IMR-90 (cell line): ENCODE data around the gene INHBC. TPM values are rescaled to one million over a fixed set of nuclear protein-coding genes. Genes with fewer than 3 reads are reported as not detected.
"Not testable (repeated sequence)": the region's sequence is repeated elsewhere in the genome, so short reads cannot be mapped to it uniquely, and the experiment has no call there.

ENCODE experiments used
- ATAC-seq: fragments of 200-7000 bp; cut with Tn5 transposase; 2 replicates; pipeline ENCODE4 v1.9.1; 2020; ENCODE audit warnings: low read depth, mild to moderate bottlenecking, moderate library complexity
- BruUV-seq: library from RNA; stranded (reverse); fragments of 400-500 nt; replicated peaks from 2 replicates; lab custom pipeline; 2021; lab: Mats Ljungman, UMichigan
- CTCF ChIA-PET: fragments of 300-600 bp; formaldehyde crosslinking; extraction: SDS; loops from one replicate; lab custom pipeline; 2021; ENCODE audit warnings: antibody characterized with exemption; lab: Yijun Ruan, JAX
- POLR2A ChIA-PET: fragments of 300-600 bp; sonication (Branson Sonifier 250); formaldehyde crosslinking; loops from one replicate; lab custom pipeline; 2022; ENCODE audit warnings: antibody characterized with exemption; ENCODE audit not compliant: unreplicated experiment; lab: Charles Lee
- DNase-seq: peaks from one replicate; pipeline ENCODE4 v3.0.0; 2013
- H2AFZ ChIP-seq: replicated peaks from 2 replicates; pipeline ENCODE3; 2013; ENCODE audit warnings: low read length, mild to moderate bottlenecking; ENCODE audit not compliant: poor library complexity
- H2AK5ac ChIP-seq: 2 replicates; pipeline ENCODE4 v1.6.1; 2013; ENCODE audit warnings: low read depth, low read length, inconsistent platforms
- H2AK9ac ChIP-seq: replicated peaks from 2 replicates; pipeline ENCODE3; 2013; ENCODE audit warnings: mild to moderate bottlenecking, low read depth, low read length, moderate library complexity; ENCODE audit not compliant: poor library complexity
- H2BK120ac ChIP-seq: 2 replicates; pipeline ENCODE4 v1.6.1; 2013; ENCODE audit warnings: low read depth, low read length, inconsistent platforms
- H2BK15ac ChIP-seq: 3 replicates; pipeline ENCODE4 v1.6.1; 2013; ENCODE audit warnings: low read depth, low read length, inconsistent platforms
- H2BK20ac ChIP-seq: 2 replicates; pipeline ENCODE4 v1.6.1; 2013; ENCODE audit warnings: low read depth, mild to moderate bottlenecking, inconsistent platforms, low read length, moderate library complexity
- H2BK5ac ChIP-seq: 2 replicates; pipeline ENCODE4 v1.6.1; 2013; ENCODE audit warnings: mild to moderate bottlenecking, low read depth, low read length, inconsistent platforms; ENCODE audit not compliant: poor library complexity, severe bottlenecking
- H3K14ac ChIP-seq: replicated peaks from 2 replicates; pipeline ENCODE4 v1.6.1; 2013; ENCODE audit warnings: low read depth, low read length, inconsistent platforms
- H3K18ac ChIP-seq: 2 replicates; pipeline ENCODE4 v1.6.1; 2013; ENCODE audit warnings: low read depth, low read length, control low read depth
- H3K23ac ChIP-seq: 2 replicates; pipeline ENCODE4 v1.6.1; 2013; ENCODE audit warnings: low read depth, low read length, inconsistent platforms
- H3K27ac ChIP-seq: 2 replicates; pipeline ENCODE4 v1.5.1; 2013; ENCODE audit warnings: mild to moderate bottlenecking, control low read depth, low read length; ENCODE audit not compliant: insufficient read depth
- H3K27me3 ChIP-seq: 2 replicates; pipeline ENCODE4 v1.6.1; 2013; ENCODE audit warnings: low read length; ENCODE audit not compliant: control insufficient read depth, insufficient read depth
- H3K36me3 ChIP-seq: 2 replicates; pipeline ENCODE4 v1.6.1; 2013; ENCODE audit warnings: low read length, mixed read lengths; ENCODE audit not compliant: control insufficient read depth, insufficient read depth
- H3K4ac ChIP-seq: 2 replicates; pipeline ENCODE4 v1.6.1; 2013; ENCODE audit warnings: low read depth, low read length, inconsistent platforms
- H3K4me1 ChIP-seq: 2 replicates; pipeline ENCODE4 v1.6.1; 2013; ENCODE audit warnings: low read length, mixed read lengths; ENCODE audit not compliant: control insufficient read depth, insufficient read depth
- H3K4me2 ChIP-seq: 2 replicates; pipeline ENCODE4 v1.6.1; 2013; ENCODE audit warnings: low read depth, mild to moderate bottlenecking, control low read depth, low read length, moderate library complexity
- H3K4me3 ChIP-seq: 2 replicates; pipeline ENCODE4 v1.5.1; 2013; ENCODE audit warnings: low read depth, mild to moderate bottlenecking, control low read depth, low read length, moderate library complexity; ENCODE audit not compliant: insufficient read depth
- H3K56ac ChIP-seq: 2 replicates; pipeline ENCODE4 v1.6.1; 2013; ENCODE audit warnings: low read length, inconsistent platforms; ENCODE audit not compliant: insufficient read depth; ENCODE audit errors: extremely low read depth
- H3K79me1 ChIP-seq, 2 experiments: 2 replicates each; pipeline ENCODE4 v1.6.1; 2013; ENCODE audit warnings: low read length in 2 of 2, inconsistent platforms in 1 of 2, low read depth in 1 of 2
- H3K9ac ChIP-seq: 2 replicates; pipeline ENCODE4 v1.6.1; 2013; ENCODE audit warnings: low read depth, low read length, control low read depth
- H3K9me1 ChIP-seq: 2 replicates; pipeline ENCODE4 v1.6.1; 2013; ENCODE audit warnings: low read length, inconsistent platforms; ENCODE audit not compliant: insufficient read depth
- H3K9me3 ChIP-seq: 2 replicates; pipeline ENCODE4 v1.6.1; 2013; ENCODE audit warnings: low read length; ENCODE audit not compliant: control insufficient read depth, insufficient read depth
- H4K20me1 ChIP-seq: 2 replicates; pipeline ENCODE4 v1.6.1; 2013; ENCODE audit warnings: low read length, inconsistent platforms; ENCODE audit not compliant: insufficient read depth
- H4K5ac ChIP-seq: 2 replicates; pipeline ENCODE4 v1.6.1; 2013; ENCODE audit warnings: mild to moderate bottlenecking, low read depth, low read length, control low read depth
- H4K8ac ChIP-seq, 2 experiments: 2 replicates each; pipeline ENCODE4 v1.6.1; 2013; ENCODE audit warnings: low read depth in 2 of 2, low read length in 2 of 2, control low read depth in 1 of 2, inconsistent platforms in 1 of 2
- H4K91ac ChIP-seq: 2 replicates; pipeline ENCODE4 v1.6.1; 2013; ENCODE audit warnings: low read depth, low read length, inconsistent platforms; ENCODE audit not compliant: insufficient read depth
- WGBS, 2 experiments: methylation state at CpG; one replicate each; pipeline versions ENCODE4 v1.1.5 to v1.1.7; 2013; ENCODE audit warnings: missing lambda C conversion rate in 2 of 2; ENCODE audit not compliant: insufficient read length in 1 of 2; ENCODE audit errors: extremely low coverage in 2 of 2; 5-methylcytosine and 5-hydroxymethylcytosine counted together
- dilution Hi-C: fragments of 300-500 bp; cut with HindIII; formaldehyde crosslinking; loops from one replicate; pipeline ENCODE4 v1.14.3; 2018; ENCODE audit warnings: low sequenced_read_pairs; ENCODE audit not compliant: unreplicated experiment
- in situ Hi-C: fragments of 300-500 bp; cut with MboI; formaldehyde crosslinking; loops from 3 replicates; pipeline ENCODE4 v1.14.3; 2019; ENCODE audit warnings: low sequenced_read_pairs, inconsistent platforms, mixed read lengths
- intact Hi-C: fragments of 100-400 bp; cut with micrococcal nuclease; formaldehyde crosslinking; loops from 2 replicates; pipeline ENCODE4 v1.10.0; 2022
- polyA plus RNA-seq, 3 experiments: library from polyadenylated mRNA; depleted of rRNA; stranded (reverse); fragments of >200 nt; gene quantifications; 2 replicates each; pipeline ENCODE4 v1.2.3, GENCODE V29; 2012; ENCODE audit warnings: low replicate concordance in 1 of 3
- total RNA-seq: library from RNA; depleted of rRNA; stranded (reverse); fragments of >200 nt; gene quantifications from 2 replicates; pipeline ENCODE4 v1.2.3, GENCODE V29; 2012

The INHBC gene
- total and polyA plus RNA-seq, 2 of the 4 experiments (the other 2 are of a cell fraction) = 0.09 TPM; not detected in 1

- H4K91ac ChIP-seq, in situ Hi-C loops, H3K36me3 ChIP-seq, H3K23ac ChIP-seq, H2AK9ac ChIP-seq, H2AK5ac ChIP-seq, H3K4me2 ChIP-seq, H3K79me1 ChIP-seq, H3K56ac ChIP-seq, ATAC-seq, H4K8ac ChIP-seq, DNase-seq, H3K14ac ChIP-seq, H3K4me1 ChIP-seq, H2BK5ac ChIP-seq, H3K27me3 ChIP-seq, H3K9ac ChIP-seq, H2AFZ ChIP-seq, H3K27ac ChIP-seq, H3K9me1 ChIP-seq, H2BK15ac ChIP-seq, POLR2A ChIA-PET, H2BK20ac ChIP-seq, H4K5ac ChIP-seq, H3K4ac ChIP-seq, intact Hi-C loops, H4K20me1 ChIP-seq, H3K18ac ChIP-seq, dilution Hi-C loops, H3K9me3 ChIP-seq, BruUV-seq, H3K4me3 ChIP-seq, H2BK120ac ChIP-seq, CTCF ChIA-PET: not testable (repeated sequence)
- no CpG with 5 or more reads among the region's 2 CpGs for WGBS, 2 experiments
These were observed 6.8 kb downstream of the INHBC start for GRCh38 chr12:57441393-57441792.
